HepG2 (cell line): ENCODE results near the gene N4BP2. TPM values are rescaled to one million over a fixed set of nuclear protein-coding genes. Genes with fewer than 3 reads are reported as not detected.

Experiments
- CBX1 ChIP-seq: IDR thresholded peaks from one replicate; pipeline ENCODE4 v1.6.1; 2016; ENCODE audit warnings: antibody characterized with exemption, low read depth
- CCAR2 ChIP-seq: fragments of 200-400 bp; formaldehyde crosslinking; optimal IDR thresholded peaks from 2 replicates; pipeline ENCODE3; 2018; ENCODE audit warnings: low read depth, mild to moderate bottlenecking, low read length, moderate library complexity
- CEBPB ChIP-seq: IDR thresholded peaks from 2 replicates; pipeline ENCODE4 v1.6.1; 2011; ENCODE audit warnings: low read depth, low read length, improper control_type of control experiment, borderline replicate concordance
- EEA1 ChIP-seq: sonication (generic); formaldehyde crosslinking; IDR thresholded peaks from 2 replicates; pipeline ENCODE4 v1.5.1; 2020; ENCODE audit warnings: mild to moderate bottlenecking, missing genetic modification reagents, borderline replicate concordance
- ETV5 ChIP-seq: IDR thresholded peaks from 2 replicates; pipeline ENCODE4 v1.6.1; 2018; ENCODE audit warnings: missing biosample characterization, missing genetic modification reagents, inconsistent platforms, borderline replicate concordance
- GABPA ChIP-seq, 2 experiments: IDR thresholded peaks; 2 replicates each; pipeline ENCODE4 v1.6.1; 2011 to 2016; ENCODE audit warnings: low read depth in 2 of 2, low read length in 1 of 2, missing biosample characterization in 1 of 2, missing genetic modification characterization in 1 of 2
- GTF3A ChIP-seq: sonication (generic); formaldehyde crosslinking; conservative IDR thresholded peaks from 2 replicates; pipeline ENCODE4 v1.4.0; 2020; ENCODE audit warnings: mild to moderate bottlenecking, missing genetic modification reagents
- HCFC1 ChIP-seq: fragments of 150-350 bp; IDR thresholded peaks from 2 replicates; pipeline ENCODE4 v1.6.1; 2014; ENCODE audit warnings: low read depth, low read length
- KLF12 ChIP-seq: sonication (generic); formaldehyde crosslinking; IDR thresholded peaks from 2 replicates; pipeline ENCODE4 v1.4.0; 2020; ENCODE audit warnings: missing genetic modification reagents, borderline replicate concordance
- MBD4 ChIP-seq: IDR thresholded peaks from 2 replicates; pipeline ENCODE4 v1.6.1; 2012; ENCODE audit warnings: low read length, inconsistent platforms, borderline replicate concordance
- POLR2A ChIP-seq, 2 experiments: IDR thresholded peaks; 2 replicates each; pipeline ENCODE4 v1.6.1; 2011; ENCODE audit warnings: low read depth in 2 of 2, low read length in 2 of 2, mild to moderate bottlenecking in 1 of 2, moderate library complexity in 1 of 2; ENCODE audit not compliant: insufficient read depth in 1 of 2
- RBFOX2 ChIP-seq: fragments of 200-400 bp; formaldehyde crosslinking; IDR thresholded peaks from 2 replicates; pipeline ENCODE4 v1.6.1; 2017; ENCODE audit warnings: low read depth, mild to moderate bottlenecking, low read length
- RFX5 ChIP-seq: IDR thresholded peaks from 2 replicates; pipeline ENCODE4 v1.6.1; 2011; ENCODE audit warnings: low read depth, low read length, improper control_type of control experiment
- SALL1 ChIP-seq: sonication (generic); formaldehyde crosslinking; IDR thresholded peaks from 2 replicates; pipeline ENCODE4 v1.8.0; 2022; ENCODE audit warnings: mild to moderate bottlenecking, missing genetic modification reagents
- TGIF2 ChIP-seq: IDR thresholded peaks from 2 replicates; pipeline ENCODE4 v1.6.1; 2016; ENCODE audit warnings: control low read depth, missing compliant biosample characterization
- WIZ ChIP-seq: sonication (generic); formaldehyde crosslinking; IDR thresholded peaks from 2 replicates; pipeline ENCODE4 v1.5.1; 2020; ENCODE audit warnings: mild to moderate bottlenecking, missing genetic modification reagents
- YEATS4 ChIP-seq: sonication (generic); formaldehyde crosslinking; IDR thresholded peaks from 2 replicates; pipeline ENCODE4 v1.4.0; 2020; ENCODE audit warnings: missing genetic modification reagents, borderline replicate concordance
- ZFX ChIP-seq: sonication (generic); formaldehyde crosslinking; IDR thresholded peaks from 2 replicates; pipeline ENCODE4 v1.4.0; 2020; ENCODE audit warnings: mild to moderate bottlenecking, low read depth, missing genetic modification reagents, moderate library complexity
- ZNF383 ChIP-seq: sonication (generic); formaldehyde crosslinking; IDR thresholded peaks from 2 replicates; pipeline ENCODE4 v1.4.0; 2020; ENCODE audit warnings: missing genetic modification reagents, mild to moderate bottlenecking, borderline replicate concordance
- ZNF446 ChIP-seq: sonication (generic); formaldehyde crosslinking; IDR thresholded peaks from 2 replicates; pipeline ENCODE4 v1.5.0; 2020; ENCODE audit warnings: mild to moderate bottlenecking, missing genetic modification reagents
- ZNF484 ChIP-seq: sonication (generic); formaldehyde crosslinking; IDR thresholded peaks from 2 replicates; pipeline ENCODE4 v1.5.1; 2020; ENCODE audit warnings: mild to moderate bottlenecking, low read depth, missing genetic modification reagents, borderline replicate concordance
- ZNF550 ChIP-seq: sonication (generic); formaldehyde crosslinking; IDR thresholded peaks from 2 replicates; pipeline ENCODE4 v1.4.0; 2020; ENCODE audit warnings: mild to moderate bottlenecking, missing genetic modification reagents, borderline replicate concordance
- ZNF713 ChIP-seq: sonication (generic); formaldehyde crosslinking; IDR thresholded peaks from 2 replicates; pipeline ENCODE4 v1.4.0; 2020; ENCODE audit warnings: mild to moderate bottlenecking, missing genetic modification reagents
- ZNF782 ChIP-seq: sonication (generic); formaldehyde crosslinking; IDR thresholded peaks from 2 replicates; pipeline ENCODE4 v1.4.0; 2020; ENCODE audit warnings: missing genetic modification reagents, mild to moderate bottlenecking, borderline replicate concordance
- ZNF790 ChIP-seq: sonication (generic); formaldehyde crosslinking; IDR thresholded peaks from 2 replicates; pipeline ENCODE4 v1.8.0; 2022; ENCODE audit warnings: missing genetic modification reagents, mild to moderate bottlenecking, borderline replicate concordance
- ZNF879 ChIP-seq: sonication (generic); formaldehyde crosslinking; IDR thresholded peaks from 2 replicates; pipeline ENCODE4 v1.8.1; 2023; ENCODE audit warnings: missing genetic modification reagents
- ZZZ3 ChIP-seq: sonication (generic); formaldehyde crosslinking; IDR thresholded peaks from 2 replicates; pipeline ENCODE4 v1.4.0; 2020; ENCODE audit warnings: missing genetic modification reagents, mild to moderate bottlenecking, borderline replicate concordance
- polyA plus RNA-seq, 8 experiments: library from polyadenylated mRNA; depleted of rRNA in 3 of 8; stranded (reverse) in 7 of 8; unstranded in 1 of 8; fragments of >200 nt; fragmentation: Illumina TruSeq in 4 of 8; extraction: Trizol in 4 of 8; gene quantifications; 2 replicates each; pipeline versions ENCODE4 v1.2.1 to v1.2.3, GENCODE V29; 2011 to 2016; ENCODE audit warnings: low read depth in 4 of 8, missing spikeins in 1 of 8, mixed read lengths in 1 of 8; ENCODE audit not compliant: insufficient read depth in 1 of 8
- total RNA-seq, 5 experiments: library from RNA; depleted of rRNA; stranded (reverse); fragments of >200 nt; fragmentation: Illumina TruSeq; extraction: Trizol; gene quantifications; 2 replicates each; pipeline ENCODE4 v1.2.3, GENCODE V29; 2016; ENCODE audit warnings: low read depth in 1 of 5
- TF ChIP-seq, protein P1 (sequence below): sonication (generic); formaldehyde crosslinking; IDR thresholded peaks from 2 replicates; pipeline ENCODE4 v1.8.0; 2022; ENCODE audit warnings: missing genetic modification reagents, mild to moderate bottlenecking, borderline replicate concordance
- TF ChIP-seq, protein P2 (sequence below): IDR thresholded peaks from 2 replicates; pipeline ENCODE4 v1.6.1; 2016; ENCODE audit warnings: mild to moderate bottlenecking

Gene N4BP2
- total and polyA plus RNA-seq, 2 of the 13 experiments (the other 11 are each of a cell fraction or from before 2014, with no cell fraction given): 5.6 to 12.9 TPM

GRCh38 chr4:40056716-40057585 lies at the start of gene N4BP2 (continued):
- no peak; the same call in 1 of the 2 replicates for TF ChIP-seq WIZ (CRISPR knock-in tag)
- TF ChIP-seq MBD4: no peak
- TF ChIP-seq SALL1: peak; percentile 92
- 0 out of 2 replicates have a peak, but pooled peaks have one; percentile 10 for TF ChIP-seq RFX5
- no peak for TF ChIP-seq TGIF2 (CRISPR knock-in tag)
- TF ChIP-seq HCFC1: no peak; the same call in 1 of the 2 replicates
- TF ChIP-seq CEBPB: no peak
- TF ChIP-seq, protein P1, sequence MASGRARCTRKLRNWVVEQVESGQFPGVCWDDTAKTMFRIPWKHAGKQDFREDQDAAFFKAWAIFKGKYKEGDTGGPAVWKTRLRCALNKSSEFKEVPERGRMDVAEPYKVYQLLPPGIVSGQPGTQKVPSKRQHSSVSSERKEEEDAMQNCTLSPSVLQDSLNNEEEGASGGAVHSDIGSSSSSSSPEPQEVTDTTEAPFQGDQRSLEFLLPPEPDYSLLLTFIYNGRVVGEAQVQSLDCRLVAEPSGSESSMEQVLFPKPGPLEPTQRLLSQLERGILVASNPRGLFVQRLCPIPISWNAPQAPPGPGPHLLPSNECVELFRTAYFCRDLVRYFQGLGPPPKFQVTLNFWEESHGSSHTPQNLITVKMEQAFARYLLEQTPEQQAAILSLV (CRISPR knock-in tag): peak; percentile 82; the same call in 1 of the 2 replicates
- TF ChIP-seq ZNF790 (CRISPR knock-in tag): peak; percentile 92; the same call in 1 of the 2 replicates
- TF ChIP-seq YEATS4 (CRISPR knock-in tag): peak; percentile 94
- 0 out of 2 replicates have a peak, but pooled peaks have one; percentile 58 for TF ChIP-seq ZNF383
- peak; percentile 58 for TF ChIP-seq EEA1 (CRISPR knock-in tag)
- TF ChIP-seq, protein P2, sequence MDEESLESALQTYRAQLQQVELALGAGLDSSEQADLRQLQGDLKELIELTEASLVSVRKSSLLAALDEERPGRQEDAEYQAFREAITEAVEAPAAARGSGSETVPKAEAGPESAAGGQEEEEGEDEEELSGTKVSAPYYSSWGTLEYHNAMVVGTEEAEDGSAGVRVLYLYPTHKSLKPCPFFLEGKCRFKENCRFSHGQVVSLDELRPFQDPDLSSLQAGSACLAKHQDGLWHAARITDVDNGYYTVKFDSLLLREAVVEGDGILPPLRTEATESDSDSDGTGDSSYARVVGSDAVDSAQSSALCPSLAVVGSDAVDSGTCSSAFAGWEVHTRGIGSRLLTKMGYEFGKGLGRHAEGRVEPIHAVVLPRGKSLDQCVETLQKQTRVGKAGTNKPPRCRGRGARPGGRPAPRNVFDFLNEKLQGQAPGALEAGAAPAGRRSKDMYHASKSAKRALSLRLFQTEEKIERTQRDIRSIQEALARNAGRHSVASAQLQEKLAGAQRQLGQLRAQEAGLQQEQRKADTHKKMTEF (CRISPR knock-in tag): peak; percentile 57; the same call in 1 of the 2 replicates
- TF ChIP-seq GABPA (IDR thresholded peaks at IDR 0.05; ENCODE audit: low read depth, low read length): no peak
- TF ChIP-seq GABPA (CRISPR knock-in tag; IDR thresholded peaks at IDR 0.05; ENCODE audit: low read depth): 0 out of 2 replicates have a peak, but pooled peaks have one; percentile 8
- no peak for TF ChIP-seq GTF3A (CRISPR knock-in tag)
- TF ChIP-seq ZNF550 (CRISPR knock-in tag): no peak
- TF ChIP-seq CBX1: no peak
- TF ChIP-seq ZNF713 (CRISPR knock-in tag): peak; percentile 47; the same call in 1 of the 2 replicates
- peak; percentile 93; the same call in 1 of the 2 replicates for TF ChIP-seq ZNF446
- peak; percentile 79; the same call in 1 of the 2 replicates for TF ChIP-seq ZNF484
- peak; percentile 88; the same call in 1 of the 2 replicates for TF ChIP-seq ZNF879 (CRISPR knock-in tag)
- 0 out of 2 replicates have a peak, but pooled peaks have one; percentile 22 for TF ChIP-seq ZZZ3 (CRISPR knock-in tag)
- peak; percentile 72; the same call in 1 of the 2 replicates for TF ChIP-seq ZFX (CRISPR knock-in tag)
- peak; percentile 10; the same call in 1 of the 2 replicates for TF ChIP-seq ETV5 (CRISPR knock-in tag)
- peak; percentile 92 for TF ChIP-seq RBFOX2
- TF ChIP-seq KLF12 (CRISPR knock-in tag): peak; percentile 97
- peak; percentile 65 for TF ChIP-seq ZNF782
- TF ChIP-seq CCAR2: no peak
- peak; percentile 60 to 64 for TF ChIP-seq POLR2A (IDR thresholded peaks at IDR 0.05; ENCODE audit: insufficient read depth in 1 of 2, low read depth in 2 of 2, low read length in 2 of 2)
